Bronchial epithelial cell (primary cell): ENCODE measurements around the gene SCARF2. TPM values are rescaled to one million over a fixed set of nuclear protein-coding genes. Genes with fewer than 3 reads are reported as not detected.

Source experiments
- DNase-seq: peaks from one replicate; pipeline ENCODE4 v3.0.0-alpha.2; 2010; ENCODE audit warnings: low read depth
- FAIRE-seq: peaks from 2 replicates; lab custom pipeline; 2011; peaks lifted over from hg19 to GRCh38; lab: Jason Lieb, UNC
- H3K27me3 ChIP-seq: 2 replicates; pipeline ENCODE4 v1.5.1; 2011; ENCODE audit warnings: low read length; ENCODE audit not compliant: control insufficient read depth, insufficient read depth
- H3K36me3 ChIP-seq: 2 replicates; pipeline ENCODE4 v1.5.1; 2011; ENCODE audit warnings: low read length; ENCODE audit not compliant: control insufficient read depth, insufficient read depth
- H3K4me3 ChIP-seq: 2 replicates; pipeline ENCODE4 v1.5.1; 2011; ENCODE audit warnings: mild to moderate bottlenecking, low read depth, low read length, control low read depth
- total RNA-seq: library from RNA; depleted of rRNA; stranded (reverse); fragments of >200 nt; gene quantifications from 2 replicates; pipeline ENCODE4 v1.2.1, GENCODE V29; 2014
- TF ChIP-seq, protein P1 (sequence below): IDR thresholded peaks from 2 replicates; pipeline ENCODE4 v1.5.1; 2011; ENCODE audit warnings: mild to moderate bottlenecking, moderate library complexity, low read length, control low read depth, inconsistent platforms; ENCODE audit not compliant: insufficient read depth, severe bottlenecking

Gene SCARF2
- total RNA-seq, 1 donor from 2014 or later: 0.53 TPM

DNA sequence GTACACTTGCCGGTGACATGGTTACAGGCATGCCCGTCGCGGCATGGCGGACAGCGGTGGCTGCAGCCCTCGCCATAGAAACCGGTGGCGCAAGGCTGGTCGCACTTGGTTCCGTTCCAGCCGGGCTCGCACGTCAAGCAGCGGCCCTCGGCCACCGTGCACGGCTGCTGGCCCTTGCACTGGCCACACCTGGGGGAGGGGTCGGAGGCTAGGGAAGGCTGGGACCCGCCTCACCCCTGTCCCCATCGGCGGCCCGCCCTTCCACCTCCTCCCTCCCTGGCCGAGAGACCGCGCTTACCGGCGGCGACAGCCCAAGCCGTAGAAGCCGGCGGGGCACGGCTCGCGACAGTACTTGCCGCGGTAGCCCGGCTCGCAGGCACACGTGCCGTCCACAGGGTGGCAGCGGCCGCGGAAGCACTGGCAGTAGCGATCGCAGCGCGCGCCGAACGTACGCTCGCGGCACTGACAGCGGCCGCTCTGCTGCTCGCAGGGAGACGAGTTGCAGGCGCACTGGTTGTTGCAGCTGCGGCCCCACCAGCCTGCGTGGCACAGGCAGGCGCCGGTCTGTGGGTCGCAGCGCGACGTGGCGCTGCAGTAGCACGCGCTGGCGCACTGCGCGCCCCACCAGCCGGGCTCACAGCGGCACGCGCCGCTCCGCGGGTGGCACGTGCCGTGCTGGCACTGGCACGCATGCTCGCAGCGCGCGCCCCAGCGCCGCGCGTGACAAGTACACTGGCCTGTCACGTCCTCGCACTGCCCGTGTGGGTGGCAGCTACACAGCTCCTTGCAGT, 6.7 kb downstream of the SCARF2 start:
- DNase-seq (peak; percentile 15), FAIRE-seq (no peak)
- TF ChIP-seq, protein P1, sequence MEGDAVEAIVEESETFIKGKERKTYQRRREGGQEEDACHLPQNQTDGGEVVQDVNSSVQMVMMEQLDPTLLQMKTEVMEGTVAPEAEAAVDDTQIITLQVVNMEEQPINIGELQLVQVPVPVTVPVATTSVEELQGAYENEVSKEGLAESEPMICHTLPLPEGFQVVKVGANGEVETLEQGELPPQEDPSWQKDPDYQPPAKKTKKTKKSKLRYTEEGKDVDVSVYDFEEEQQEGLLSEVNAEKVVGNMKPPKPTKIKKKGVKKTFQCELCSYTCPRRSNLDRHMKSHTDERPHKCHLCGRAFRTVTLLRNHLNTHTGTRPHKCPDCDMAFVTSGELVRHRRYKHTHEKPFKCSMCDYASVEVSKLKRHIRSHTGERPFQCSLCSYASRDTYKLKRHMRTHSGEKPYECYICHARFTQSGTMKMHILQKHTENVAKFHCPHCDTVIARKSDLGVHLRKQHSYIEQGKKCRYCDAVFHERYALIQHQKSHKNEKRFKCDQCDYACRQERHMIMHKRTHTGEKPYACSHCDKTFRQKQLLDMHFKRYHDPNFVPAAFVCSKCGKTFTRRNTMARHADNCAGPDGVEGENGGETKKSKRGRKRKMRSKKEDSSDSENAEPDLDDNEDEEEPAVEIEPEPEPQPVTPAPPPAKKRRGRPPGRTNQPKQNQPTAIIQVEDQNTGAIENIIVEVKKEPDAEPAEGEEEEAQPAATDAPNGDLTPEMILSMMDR: peak; percentile 55
- Histone ChIP-seq H3K4me3 (peak overlapping the region; percentile 26), H3K27me3 (peaks cover 27% of the 10 kb centered on the region), H3K36me3 (no peaks in the 10 kb centered on the region)

DNA sequence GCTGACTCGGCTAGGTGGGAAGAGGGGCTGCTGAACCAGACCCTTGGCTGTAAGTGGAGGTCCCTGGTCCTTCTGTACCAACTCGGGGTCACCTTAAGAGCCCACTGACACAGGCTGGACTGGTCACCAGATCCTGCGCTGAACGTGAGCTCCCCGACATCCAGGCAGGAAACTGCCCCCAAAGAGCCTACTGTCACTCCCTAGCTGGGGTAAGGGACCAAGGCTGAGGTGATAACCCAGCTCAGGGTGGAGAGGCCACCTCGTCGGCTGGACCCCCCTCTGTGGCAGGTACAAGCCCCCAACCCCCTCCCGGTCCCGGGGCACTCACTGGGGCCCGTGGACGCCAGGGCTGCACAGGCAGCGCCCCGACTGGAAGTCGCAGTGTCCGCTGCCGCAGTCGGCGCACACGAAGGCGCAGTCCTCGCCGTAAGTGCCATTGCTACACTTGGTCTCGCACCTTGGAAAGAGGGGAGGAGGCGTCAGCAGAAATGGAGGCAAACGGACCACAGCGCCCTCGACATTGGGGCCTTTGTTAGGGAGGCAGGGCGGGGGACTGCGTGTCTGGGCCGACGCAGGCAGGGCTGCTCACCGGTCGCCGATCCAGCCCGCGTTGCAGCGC, 7.4 kb downstream of the SCARF2 start:
- DNase-seq (no peak), FAIRE-seq (no peak)
- Histone ChIP-seq H3K27me3 (peaks cover 23% of the 10 kb centered on the region), H3K36me3 (no peaks in the 10 kb centered on the region), H3K4me3 (peak overlapping the region; percentile 26)
- TF ChIP-seq, protein P1: no peak

GRCh38 chr22:20429254-20430100, 8.1 kb downstream of the SCARF2 start:
- peaks cover 19% of the 10 kb centered on the region for H3K27me3 ChIP-seq
- no peaks in the 10 kb centered on the region for H3K36me3 ChIP-seq
- peak; percentile 7 for DNase-seq
- peak overlapping the region; percentile 33 for H3K4me3 ChIP-seq
- TF ChIP-seq, protein P1: no peak
- no peak for FAIRE-seq

- H3K27me3 ChIP-seq: peaks cover 18% of the 10 kb centered on the region
- FAIRE-seq (no peak), DNase-seq (no peak)
- TF ChIP-seq, protein P1: no peak
- no peaks in the 10 kb centered on the region for H3K36me3 ChIP-seq
- no peak overlapping the region for H3K4me3 ChIP-seq
These were observed 8.9 kb downstream of the SCARF2 start for GRCh38 chr22:20428496-20429253.

GRCh38 chr22:20427945-20428417, 9.6 kb downstream of the SCARF2 start:
- TF ChIP-seq, protein P1: no peak
- Histone ChIP-seq H3K36me3 (no peaks in the 10 kb centered on the region), H3K4me3 (no peak overlapping the region), H3K27me3 (peaks cover 18% of the 10 kb centered on the region)
- FAIRE-seq: no peak
- no peak for DNase-seq
